Activated CD4-positive, CD25-positive, alpha-beta regulatory T cell treated with anti-CD3 and anti-CD28 coated beads, Interleukin-2, amount 50 U/mL, for 16 hours (primary cell): ENCODE results near the gene FMO5.
"Not testable (repeated sequence)": the region's sequence is repeated elsewhere in the genome, so short reads cannot be mapped to it uniquely, and the experiment has no call there.

Source experiments
- DNase-seq: peaks from one replicate; pipeline ENCODE4 v3.0.0-alpha.2; 2020; ENCODE audit warnings: low read depth, low spot score

The FMO5 gene

DNA sequence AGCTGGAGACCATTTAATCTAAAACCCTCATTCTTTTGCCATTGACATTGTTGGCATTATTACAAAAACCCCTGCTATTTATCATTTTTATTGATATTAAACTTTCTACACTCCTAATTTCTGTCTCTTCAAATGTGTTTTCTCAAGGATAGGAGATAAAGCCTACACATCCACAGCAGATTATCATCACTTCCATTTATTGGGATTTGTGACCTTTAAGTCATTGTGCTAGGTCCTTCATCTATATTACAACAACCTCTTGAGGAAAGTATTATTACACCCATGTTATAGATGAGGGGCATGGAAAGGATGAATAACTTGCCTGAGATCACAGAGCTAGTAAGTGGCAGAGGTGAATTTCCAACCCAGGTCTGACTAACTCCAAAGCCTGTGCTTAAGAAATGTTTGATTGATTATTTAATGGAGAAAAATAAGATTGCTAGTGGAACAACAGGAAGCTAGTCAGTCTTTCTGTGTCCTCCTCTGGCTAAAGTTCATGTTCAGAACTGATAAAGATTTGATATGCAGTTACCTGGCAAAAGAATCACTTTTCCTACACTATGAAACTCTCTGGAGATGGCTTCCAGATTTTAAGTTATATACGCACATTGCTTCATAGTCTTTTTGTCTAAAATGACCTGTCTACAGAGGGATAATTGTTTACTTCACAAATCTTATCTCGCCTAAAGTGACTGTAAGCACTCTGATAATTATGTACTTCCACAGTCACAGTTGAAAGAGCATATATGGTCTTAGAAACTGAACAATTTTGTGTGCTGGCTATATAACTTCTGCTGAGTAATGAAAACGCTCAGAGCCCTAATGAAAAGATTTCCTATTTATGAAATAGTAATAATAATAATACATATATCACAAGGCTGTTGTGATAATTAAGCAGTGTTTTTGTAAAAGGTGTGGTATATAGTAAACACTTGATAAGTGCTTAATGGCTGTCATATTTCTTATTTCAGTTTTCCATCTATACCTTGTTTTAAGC lies 15.0 kb downstream of the FMO5 start:
- DNase-seq = no peak

GRCh38 chr1:147208619-147209018 lies 16.5 kb downstream of the FMO5 start:
- DNase-seq = no peak

GRCh38 chr1:147207192-147207591 lies 17.9 kb downstream of the FMO5 start:
- DNase-seq = no peak

GRCh38 chr1:147204080-147204479 lies 21.1 kb downstream of the FMO5 start:
- no peak for DNase-seq

- DNase-seq = no peak
These were observed 22.6 kb downstream of the FMO5 start for GRCh38 chr1:147202576-147202975.

DNA sequence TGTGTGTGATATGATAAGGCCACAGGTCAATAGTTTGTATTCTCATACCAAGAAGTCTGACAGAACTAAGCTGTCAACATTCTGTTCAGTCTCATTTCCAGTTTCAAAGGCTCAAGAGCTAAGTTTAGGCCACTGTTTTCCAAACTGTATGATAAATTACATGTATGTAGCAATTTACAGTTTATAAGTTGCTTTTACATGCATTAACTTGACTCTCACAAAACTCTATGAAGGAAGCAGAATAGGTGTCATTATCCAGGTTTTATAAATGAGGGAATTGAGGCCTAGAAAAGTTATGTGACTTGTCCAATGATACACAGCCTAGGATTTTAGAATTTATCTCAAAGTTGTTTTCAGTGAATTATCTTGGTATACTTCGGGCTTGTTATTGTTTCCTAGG lies 23.4 kb downstream of the FMO5 start:
- no peak for DNase-seq

DNA sequence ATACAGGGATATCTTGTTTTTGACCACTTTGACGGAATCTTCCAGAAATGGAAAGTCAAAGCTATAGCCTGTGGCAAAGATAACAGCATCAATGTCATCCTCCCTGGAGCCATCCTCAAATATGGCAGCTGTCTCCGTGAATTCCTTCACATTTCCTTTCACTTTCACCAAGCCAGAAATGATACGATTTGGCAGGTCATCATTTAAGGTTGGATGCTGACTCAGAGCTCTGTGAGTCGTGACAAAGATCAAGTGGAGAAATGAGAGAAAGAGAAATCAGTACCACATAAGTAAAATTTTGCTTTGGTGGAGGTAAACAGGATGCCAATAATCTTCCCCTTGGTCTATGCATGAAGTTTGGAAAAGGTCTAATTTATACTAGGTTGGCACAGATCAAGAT lies 23.9 kb downstream of the FMO5 start:
- DNase-seq = no peak

- DNase-seq = not testable (repeated sequence)
These were observed 27.8 kb downstream of the FMO5 start for GRCh38 chr1:147197324-147197723.

DNA sequence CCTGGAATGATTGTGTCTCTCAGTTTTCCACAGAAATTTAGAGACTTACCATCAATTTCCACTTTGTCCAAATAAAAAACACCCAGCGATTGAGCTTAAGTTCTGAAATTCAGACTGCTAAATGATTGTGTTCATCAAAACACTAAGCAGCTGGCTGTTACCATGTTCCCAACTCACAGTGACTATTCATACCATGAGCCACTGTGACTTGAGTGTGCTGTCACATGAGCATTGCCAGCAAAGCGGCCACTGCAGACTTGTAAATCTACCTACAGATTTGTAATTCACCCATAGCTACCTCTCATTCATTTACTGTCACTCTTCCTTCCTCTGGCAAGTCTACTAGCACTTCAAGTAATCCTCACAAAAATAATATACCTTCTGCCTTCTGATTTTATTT lies 35.6 kb downstream of the FMO5 start:
- DNase-seq = no peak

- no peak for DNase-seq
These were observed 39.7 kb downstream of the FMO5 start for GRCh38 chr1:147185432-147185831.

- DNase-seq = no peak
These were observed 47.3 kb downstream of the FMO5 start for GRCh38 chr1:147177611-147178380.

GRCh38 chr1:147172168-147173016 lies 52.7 kb downstream of the FMO5 start, which contains the start of gene PRKAB2:
Gene PRKAB2 (minus strand): TSS chr1:147172470. CDS start chr1:147172144, 326 bp downstream.
- peak; percentile 73 for DNase-seq

GRCh38 chr1:147171399-147172167 lies 53.6 kb downstream of the FMO5 start:
- no peak for DNase-seq

DNA sequence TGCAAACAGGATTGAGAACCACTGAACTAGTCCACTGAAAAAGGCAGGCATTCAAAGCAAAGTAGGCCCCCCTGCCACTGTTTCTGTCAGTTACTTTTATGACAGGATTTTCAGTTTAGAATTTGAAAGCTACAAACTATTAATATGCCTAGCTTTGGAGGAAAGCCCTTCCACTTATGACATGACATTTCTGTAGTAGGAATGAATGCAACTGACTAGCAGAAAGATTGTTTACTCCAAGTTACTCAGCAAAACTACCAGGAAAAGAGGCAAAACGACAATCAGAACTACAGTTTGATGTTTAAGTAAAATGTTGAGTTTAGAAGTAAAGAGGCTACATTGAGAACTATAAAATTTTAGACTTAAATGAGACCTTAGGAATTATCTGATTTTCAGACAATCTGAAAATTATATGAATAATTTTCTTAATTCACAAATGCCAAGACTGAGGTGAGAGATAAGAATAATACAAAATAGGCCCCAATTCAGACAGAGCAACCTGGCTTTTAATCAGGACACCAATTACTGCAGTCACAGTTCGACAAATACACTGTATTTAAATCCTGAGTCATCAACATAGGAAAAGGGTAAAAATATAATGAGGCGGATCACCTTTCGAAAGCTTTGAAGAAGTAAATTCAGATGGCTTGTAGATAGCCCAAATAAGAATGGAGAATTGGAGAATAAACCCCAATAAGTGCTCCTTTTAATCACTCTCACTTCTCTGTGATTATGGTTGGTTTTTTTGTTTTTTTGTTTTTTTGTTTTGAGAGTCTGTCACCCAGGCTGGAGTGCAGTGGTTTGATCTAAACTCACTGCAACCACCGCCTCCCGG lies 55.1 kb downstream of the FMO5 start:
- DNase-seq = no peak

DNA sequence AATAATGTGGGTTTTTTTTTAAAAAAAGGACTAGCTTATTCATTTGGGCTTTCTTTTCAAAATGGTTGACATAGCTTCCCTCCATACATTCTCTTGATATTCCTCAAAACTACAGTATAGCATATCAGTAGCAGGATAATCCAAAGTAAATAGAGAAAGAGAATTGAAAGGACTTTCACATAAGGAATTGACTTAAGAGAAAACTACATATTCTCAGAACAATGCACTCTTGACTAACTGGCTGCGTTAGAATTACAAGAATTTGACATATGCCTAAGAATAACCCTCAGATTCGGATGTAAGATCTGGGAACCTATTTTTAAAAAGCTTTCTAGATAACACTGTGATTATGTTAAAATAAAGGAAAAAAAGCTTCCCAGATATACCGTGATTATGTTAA lies 56.0 kb downstream of the FMO5 start:
- no peak for DNase-seq

DNA sequence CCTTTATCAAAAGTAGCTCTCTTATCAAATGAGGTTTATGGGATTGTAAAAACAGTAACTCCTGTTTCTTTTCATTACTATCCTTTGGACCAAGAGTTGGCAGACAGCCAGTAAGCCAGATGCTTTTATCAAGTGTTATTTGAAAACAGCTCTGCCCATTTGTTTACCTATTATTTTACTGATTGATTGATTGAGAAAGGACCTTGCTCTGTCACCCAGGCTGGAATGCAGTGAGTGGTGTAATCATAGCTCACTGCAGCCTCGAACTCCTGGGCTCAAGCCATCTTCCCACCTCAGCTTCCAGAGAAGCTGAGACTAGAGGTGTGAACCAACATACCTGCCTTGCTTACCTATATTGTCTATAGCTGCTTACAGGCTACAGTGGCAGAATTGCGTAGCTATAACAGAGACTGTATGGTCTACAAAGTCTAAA lies 56.5 kb downstream of the FMO5 start:
- no peak for DNase-seq

GRCh38 chr1:147167365-147167764 lies 57.8 kb downstream of the FMO5 start:
- no peak for DNase-seq

- no peak for DNase-seq
These were observed 62.1 kb downstream of the FMO5 start for GRCh38 chr1:147163019-147163418.

DNA sequence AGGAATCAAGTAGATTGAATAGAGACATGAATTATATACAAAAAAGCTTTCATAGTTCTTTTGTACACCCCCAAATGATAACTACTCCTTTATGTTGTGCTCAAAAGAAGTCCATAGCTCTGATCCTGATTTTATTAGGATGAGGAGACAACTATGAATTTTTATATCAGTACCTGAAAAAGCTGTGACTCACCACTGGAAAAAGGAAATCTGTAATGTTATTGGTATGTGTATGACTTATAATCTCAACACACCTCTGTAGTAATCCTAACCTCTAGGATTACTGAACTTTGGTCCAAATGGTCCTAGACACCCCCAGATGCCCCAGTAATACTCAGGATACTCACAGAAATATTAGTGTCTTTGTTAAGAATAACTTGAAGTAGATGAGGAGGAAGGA lies 63.0 kb downstream of the FMO5 start:
- DNase-seq = no peak

GRCh38 chr1:147157116-147157515 lies 68.0 kb downstream of the FMO5 start:
- DNase-seq = not testable (repeated sequence)
